Panc1 (cell line): ENCODE results near the gene TM9SF3.

Experiments used
- CTCF ChIP-seq: fragments of 450-650 bp; IDR thresholded peaks from 2 replicates; pipeline ENCODE4 v1.5.1; 2017; ENCODE audit warnings: mild to moderate bottlenecking
- POLR2AphosphoS5 ChIP-seq: IDR thresholded peaks from 2 replicates; pipeline ENCODE4 v1.6.1; 2012; ENCODE audit warnings: mild to moderate bottlenecking, low read depth, low read length, moderate library complexity

DNA sequence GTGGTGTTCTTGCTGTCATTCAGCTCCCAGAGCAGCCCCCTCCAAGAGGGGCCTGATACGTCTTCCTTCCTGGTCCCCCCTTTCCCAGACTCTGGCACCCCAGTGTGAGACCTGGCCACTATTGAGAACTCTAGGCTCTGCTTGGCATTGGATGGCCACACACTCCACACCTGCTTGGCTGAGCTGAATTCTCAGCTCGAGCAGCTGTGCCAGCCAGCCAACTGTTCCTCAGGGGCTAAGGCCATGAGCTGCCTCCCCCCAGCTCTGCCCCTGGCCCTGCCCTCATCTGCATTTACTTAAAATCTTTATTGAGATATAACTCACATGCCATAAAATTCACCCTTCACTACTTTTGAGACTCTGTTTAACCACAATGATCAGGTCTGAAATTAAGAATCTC is 79.8 kb downstream of the TM9SF3 start:
- no peak for TF ChIP-seq CTCF
- TF ChIP-seq POLR2AphosphoS5: no peak
